HepG2 (cell line): ENCODE results near the gene TNIP3. TPM values are rescaled to one million over a fixed set of nuclear protein-coding genes. Genes with fewer than 3 reads are reported as not detected.

ENCODE experiments used
- ATAC-seq: fragments of 200-7000 bp; cut with Tn5 transposase; 3 replicates; pipeline ENCODE4 v1.9.1; 2020; ENCODE audit warnings: mild to moderate bottlenecking, moderate library complexity
- BruUV-seq: library from RNA; stranded (reverse); fragments of 400-500 nt; replicated peaks from 2 replicates; lab custom pipeline; 2021; lab: Mats Ljungman, UMichigan
- CTCF ChIA-PET: fragments of 300-600 bp; formaldehyde crosslinking; extraction: SDS; loops from one replicate; lab custom pipeline; 2021; ENCODE audit warnings: low total read pairs, inconsistent platforms, low intra/inter-chr PET ratio; lab: Yijun Ruan, JAX
- POLR2A ChIA-PET: fragments of 350-600 bp; sonication (Branson Sonifier 250); formaldehyde crosslinking; loops from one replicate; lab custom pipeline; 2020; ENCODE audit warnings: antibody characterized with exemption, inconsistent platforms; lab: Yijun Ruan, JAX
- DNase-seq: peaks from one replicate; pipeline ENCODE4 v3.0.0-alpha.2; 2015; ENCODE audit warnings: low spot score
- FAIRE-seq: peaks from 3 replicates; lab custom pipeline; 2011; peaks lifted over from hg19 to GRCh38; lab: Jason Lieb, UNC
- H2AFZ ChIP-seq: one replicate; pipeline ENCODE4 v1.6.1; 2011; ENCODE audit warnings: low read length, inconsistent platforms
- H3K27ac ChIP-seq: fragments of 300-600 bp; 3 replicates; pipeline ENCODE4 v1.8.0; 2011; ENCODE audit warnings: mixed run types, mild to moderate bottlenecking, mixed read lengths, low read length, inconsistent platforms; ENCODE audit not compliant: insufficient read depth; ENCODE audit errors: extremely low read length
- H3K27me3 ChIP-seq, 2 experiments: fragments of 200-600 bp in 1 of 2; 2 replicates in 1 of 2; 3 replicates in 1 of 2; pipeline versions ENCODE4 v1.6.0 to v1.8.0; 2011; ENCODE audit warnings: low read length in 2 of 2, mild to moderate bottlenecking in 2 of 2, moderate library complexity in 2 of 2, inconsistent platforms in 1 of 2; ENCODE audit not compliant: insufficient read depth in 2 of 2, control insufficient read depth in 1 of 2
- H3K36me3 ChIP-seq, 2 experiments: fragments of 200-600 bp in 1 of 2; replicated peaks in 1 of 2; 2 replicates in 1 of 2; 3 replicates in 1 of 2; pipeline versions ENCODE4 v1.5.1 to v1.8.0; 2011; ENCODE audit warnings: low read length in 2 of 2, inconsistent platforms in 1 of 2; ENCODE audit not compliant: insufficient read depth in 2 of 2, control insufficient read depth in 1 of 2
- H3K4me1 ChIP-seq: 2 replicates; pipeline ENCODE4 v1.5.1; 2012; ENCODE audit warnings: low read length, inconsistent platforms; ENCODE audit not compliant: insufficient read depth
- H3K4me2 ChIP-seq: 2 replicates; pipeline ENCODE4 v1.6.0; 2011; ENCODE audit warnings: low read depth, low read length, inconsistent platforms
- H3K4me3 ChIP-seq, 3 experiments: fragments of 200-600 bp in 1 of 3; sonication (generic), shearing (Covaris generic) in 1 of 3; replicated peaks in 1 of 3; 2 replicates each; pipeline ENCODE4 v1.5.1; 2011 to 2016; ENCODE audit warnings: low read length in 3 of 3, inconsistent platforms in 2 of 3, low read depth in 2 of 3, mild to moderate bottlenecking in 2 of 3, control low read depth in 1 of 3, mixed read lengths in 1 of 3; ENCODE audit not compliant: insufficient read depth in 1 of 3
- H3K79me2 ChIP-seq: one replicate; pipeline ENCODE4 v1.6.1; 2011; ENCODE audit warnings: low read length, inconsistent platforms; ENCODE audit not compliant: insufficient read depth
- H3K9ac ChIP-seq: 2 replicates; pipeline ENCODE4 v1.6.0; 2011; ENCODE audit warnings: mild to moderate bottlenecking, low read depth, low read length, inconsistent platforms; ENCODE audit not compliant: insufficient read depth
- H3K9me3 ChIP-seq: 2 replicates; pipeline ENCODE4 v1.5.1; 2012; ENCODE audit warnings: mild to moderate bottlenecking, low read length
- H4K20me1 ChIP-seq: 2 replicates; pipeline ENCODE4 v1.6.0; 2011; ENCODE audit warnings: inconsistent platforms, mild to moderate bottlenecking, low read length, moderate library complexity; ENCODE audit not compliant: insufficient read depth
- CHCHD3 ChIP-seq: sonication (generic); formaldehyde crosslinking; IDR thresholded peaks from 2 replicates; pipeline ENCODE4 v1.8.0; 2022; ENCODE audit warnings: mild to moderate bottlenecking, missing genetic modification reagents, moderate library complexity
- MLLT10 ChIP-seq: sonication (generic); formaldehyde crosslinking; IDR thresholded peaks from 2 replicates; pipeline ENCODE4 v1.4.0; 2020; ENCODE audit warnings: missing genetic modification reagents
- REXO4 ChIP-seq: sonication (generic); formaldehyde crosslinking; IDR thresholded peaks from 2 replicates; pipeline ENCODE4 v1.8.0; 2022; ENCODE audit warnings: missing genetic modification reagents, mild to moderate bottlenecking, borderline replicate concordance
- SMC3 ChIP-seq: IDR thresholded peaks from 2 replicates; pipeline ENCODE4 v1.6.1; 2011; ENCODE audit warnings: low read length, improper control_type of control experiment
- STAG1 ChIP-seq: sonication (generic); formaldehyde crosslinking; IDR thresholded peaks from 2 replicates; pipeline ENCODE4 v1.4.0; 2020; ENCODE audit warnings: missing genetic modification reagents
- STAT5B ChIP-seq: sonication (generic); formaldehyde crosslinking; IDR thresholded peaks from 2 replicates; pipeline ENCODE4 v1.4.0; 2020; ENCODE audit warnings: missing genetic modification reagents
- TP53 ChIP-seq: sonication (generic); formaldehyde crosslinking; conservative IDR thresholded peaks from 2 replicates; pipeline ENCODE4 v1.4.0; 2020; ENCODE audit warnings: missing genetic modification reagents
- ZNF432 ChIP-seq: sonication (generic); formaldehyde crosslinking; IDR thresholded peaks from 2 replicates; pipeline ENCODE4 v1.5.0; 2020; ENCODE audit warnings: missing genetic modification reagents, mild to moderate bottlenecking, borderline replicate concordance
- WGBS: methylation state at CpG from one replicate; pipeline ENCODE4 v1.1.6; 2017; ENCODE audit warnings: low lambda C conversion rate; 5-methylcytosine and 5-hydroxymethylcytosine counted together
- in situ Hi-C: cut with HindIII; loops from 2 replicates; pipeline ENCODE4 v1.10.0; 2017; ENCODE audit warnings: low pct_unique_long_range_greater_than_20kb; ENCODE audit not compliant: extremely low pct_ligation_motif_present
- intact Hi-C: fragments of 100-400 bp; cut with micrococcal nuclease; formaldehyde crosslinking; loops from one replicate; pipeline ENCODE4 v1.10.0; 2022; ENCODE audit not compliant: unreplicated experiment
- polyA plus RNA-seq, 8 experiments: library from polyadenylated mRNA; depleted of rRNA in 3 of 8; stranded (reverse) in 7 of 8; unstranded in 1 of 8; fragments of >200 nt; fragmentation: Illumina TruSeq in 4 of 8; extraction: Trizol in 4 of 8; gene quantifications; 2 replicates each; pipeline versions ENCODE4 v1.2.1 to v1.2.3, GENCODE V29; 2011 to 2016; ENCODE audit warnings: low read depth in 4 of 8, missing spikeins in 1 of 8, mixed read lengths in 1 of 8; ENCODE audit not compliant: insufficient read depth in 1 of 8
- total RNA-seq, 5 experiments: library from RNA; depleted of rRNA; stranded (reverse); fragments of >200 nt; fragmentation: Illumina TruSeq; extraction: Trizol; gene quantifications; 2 replicates each; pipeline ENCODE4 v1.2.3, GENCODE V29; 2016; ENCODE audit warnings: low read depth in 1 of 5
- TF ChIP-seq, protein P1 (sequence below): sonication (generic); formaldehyde crosslinking; IDR thresholded peaks from 2 replicates; pipeline ENCODE4 v1.4.0; 2020; ENCODE audit warnings: missing genetic modification reagents, borderline replicate concordance

Gene TNIP3
- total and polyA plus RNA-seq, 2 of the 13 experiments (the other 11 are each of a cell fraction or from before 2014, with no cell fraction given), result not detected

DNA sequence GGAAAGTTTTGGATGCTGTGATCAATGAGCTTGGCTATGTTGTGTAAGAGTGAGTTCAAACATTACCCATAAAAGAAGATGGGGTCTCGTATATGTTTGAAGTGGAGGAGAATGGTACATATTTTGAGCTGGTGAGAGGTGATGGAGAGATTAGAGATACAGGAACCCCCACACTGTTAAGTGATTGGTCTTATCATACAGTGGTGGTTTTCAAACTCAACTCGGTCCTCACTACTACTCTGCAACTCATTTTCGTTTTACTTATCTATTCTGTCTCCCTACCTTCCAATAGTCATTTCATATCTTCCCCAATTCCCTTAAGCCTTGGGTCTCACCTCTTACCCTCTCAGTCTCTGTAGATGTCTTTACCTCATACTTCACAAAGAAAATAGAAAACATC, 16.4 kb upstream of the TNIP3 start:
- 0% methylated on average over 3 of the region's 3 CpGs for WGBS
- ChIA-PET CTCF (no interaction called here), POLR2A (no interaction called here)
- in situ Hi-C loops (no loop called here), intact Hi-C loops (no loop called here)
- ATAC-seq (no peak), FAIRE-seq (no peak), DNase-seq (no peak)
- Histone ChIP-seq H4K20me1 (no peaks in the 10 kb centered on the region), H3K4me3 (no peak overlapping the region), H3K36me3 (no peaks in the 10 kb centered on the region), H2AFZ (no peak overlapping the region), H3K4me1 (no peaks in the 10 kb centered on the region), H3K79me2 (no peaks in the 10 kb centered on the region), H3K27me3 (no peaks in the 10 kb centered on the region), H3K9ac (no peak overlapping the region), H3K9me3 (no peaks in the 10 kb centered on the region), H3K27ac (no peak overlapping the region), H3K4me2 (no peak overlapping the region)
- BruUV-seq, result no TSS peak
- TF ChIP-seq SMC3 (no peak), TP53 (CRISPR knock-in tag) (no peak), MLLT10 (CRISPR knock-in tag) (no peak), ZNF432 (CRISPR knock-in tag) (no peak), STAT5B (CRISPR knock-in tag) (no peak), STAG1 (CRISPR knock-in tag) (no peak), CHCHD3 (CRISPR knock-in tag) (no peak), REXO4 (CRISPR knock-in tag) (no peak)
- TF ChIP-seq, protein P1, sequence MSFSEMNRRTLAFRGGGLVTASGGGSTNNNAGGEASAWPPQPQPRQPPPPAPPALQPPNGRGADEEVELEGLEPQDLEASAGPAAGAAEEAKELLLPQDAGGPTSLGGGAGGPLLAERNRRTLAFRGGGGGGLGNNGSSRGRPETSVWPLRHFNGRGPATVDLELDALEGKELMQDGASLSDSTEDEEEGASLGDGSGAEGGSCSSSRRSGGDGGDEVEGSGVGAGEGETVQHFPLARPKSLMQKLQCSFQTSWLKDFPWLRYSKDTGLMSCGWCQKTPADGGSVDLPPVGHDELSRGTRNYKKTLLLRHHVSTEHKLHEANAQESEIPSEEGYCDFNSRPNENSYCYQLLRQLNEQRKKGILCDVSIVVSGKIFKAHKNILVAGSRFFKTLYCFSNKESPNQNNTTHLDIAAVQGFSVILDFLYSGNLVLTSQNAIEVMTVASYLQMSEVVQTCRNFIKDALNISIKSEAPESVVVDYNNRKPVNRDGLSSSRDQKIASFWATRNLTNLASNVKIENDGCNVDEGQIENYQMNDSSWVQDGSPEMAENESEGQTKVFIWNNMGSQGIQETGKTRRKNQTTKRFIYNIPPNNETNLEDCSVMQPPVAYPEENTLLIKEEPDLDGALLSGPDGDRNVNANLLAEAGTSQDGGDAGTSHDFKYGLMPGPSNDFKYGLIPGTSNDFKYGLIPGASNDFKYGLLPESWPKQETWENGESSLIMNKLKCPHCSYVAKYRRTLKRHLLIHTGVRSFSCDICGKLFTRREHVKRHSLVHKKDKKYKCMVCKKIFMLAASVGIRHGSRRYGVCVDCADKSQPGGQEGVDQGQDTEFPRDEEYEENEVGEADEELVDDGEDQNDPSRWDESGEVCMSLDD, result no peak
